HepG2 (cell line): ENCODE measurements around the gene ZNF17. TPM values are rescaled to one million over a fixed set of nuclear protein-coding genes. Genes with fewer than 3 reads are reported as not detected.
A peak's percentile ranks its signal among the peaks of the same experiment; 100 is the strongest.

Experiments used
- ATAC-seq: fragments of 200-7000 bp; cut with Tn5 transposase; 3 replicates; pipeline ENCODE4 v1.9.1; 2020; ENCODE audit warnings: mild to moderate bottlenecking, moderate library complexity
- BruUV-seq: library from RNA; stranded (reverse); fragments of 400-500 nt; replicated peaks from 2 replicates; lab custom pipeline; 2021; lab: Mats Ljungman, UMichigan
- CTCF ChIA-PET: fragments of 300-600 bp; formaldehyde crosslinking; extraction: SDS; loops from one replicate; lab custom pipeline; 2021; ENCODE audit warnings: low total read pairs, inconsistent platforms, low intra/inter-chr PET ratio; lab: Yijun Ruan, JAX
- POLR2A ChIA-PET: fragments of 350-600 bp; sonication (Branson Sonifier 250); formaldehyde crosslinking; loops from one replicate; lab custom pipeline; 2020; ENCODE audit warnings: antibody characterized with exemption, inconsistent platforms; lab: Yijun Ruan, JAX
- DNase-seq: peaks from one replicate; pipeline ENCODE4 v3.0.0-alpha.2; 2015; ENCODE audit warnings: low spot score
- FAIRE-seq: peaks from 3 replicates; lab custom pipeline; 2011; peaks lifted over from hg19 to GRCh38; lab: Jason Lieb, UNC
- H2AFZ ChIP-seq: one replicate; pipeline ENCODE4 v1.6.1; 2011; ENCODE audit warnings: low read length, inconsistent platforms
- H3K27ac ChIP-seq: fragments of 300-600 bp; 3 replicates; pipeline ENCODE4 v1.8.0; 2011; ENCODE audit warnings: mixed run types, mild to moderate bottlenecking, mixed read lengths, low read length, inconsistent platforms; ENCODE audit not compliant: insufficient read depth; ENCODE audit errors: extremely low read length
- H3K27me3 ChIP-seq, 2 experiments: fragments of 200-600 bp in 1 of 2; 2 replicates in 1 of 2; 3 replicates in 1 of 2; pipeline versions ENCODE4 v1.6.0 to v1.8.0; 2011; ENCODE audit warnings: low read length in 2 of 2, mild to moderate bottlenecking in 2 of 2, moderate library complexity in 2 of 2, inconsistent platforms in 1 of 2; ENCODE audit not compliant: insufficient read depth in 2 of 2, control insufficient read depth in 1 of 2
- H3K36me3 ChIP-seq, 2 experiments: fragments of 200-600 bp in 1 of 2; replicated peaks in 1 of 2; 2 replicates in 1 of 2; 3 replicates in 1 of 2; pipeline versions ENCODE4 v1.5.1 to v1.8.0; 2011; ENCODE audit warnings: low read length in 2 of 2, inconsistent platforms in 1 of 2; ENCODE audit not compliant: insufficient read depth in 2 of 2, control insufficient read depth in 1 of 2
- H3K4me1 ChIP-seq: 2 replicates; pipeline ENCODE4 v1.5.1; 2012; ENCODE audit warnings: low read length, inconsistent platforms; ENCODE audit not compliant: insufficient read depth
- H3K4me2 ChIP-seq: 2 replicates; pipeline ENCODE4 v1.6.0; 2011; ENCODE audit warnings: low read depth, low read length, inconsistent platforms
- H3K4me3 ChIP-seq, 3 experiments: fragments of 200-600 bp in 1 of 3; sonication (generic), shearing (Covaris generic) in 1 of 3; replicated peaks in 1 of 3; 2 replicates each; pipeline ENCODE4 v1.5.1; 2011 to 2016; ENCODE audit warnings: low read length in 3 of 3, inconsistent platforms in 2 of 3, low read depth in 2 of 3, mild to moderate bottlenecking in 2 of 3, control low read depth in 1 of 3, mixed read lengths in 1 of 3; ENCODE audit not compliant: insufficient read depth in 1 of 3
- H3K79me2 ChIP-seq: one replicate; pipeline ENCODE4 v1.6.1; 2011; ENCODE audit warnings: low read length, inconsistent platforms; ENCODE audit not compliant: insufficient read depth
- H3K9ac ChIP-seq: 2 replicates; pipeline ENCODE4 v1.6.0; 2011; ENCODE audit warnings: mild to moderate bottlenecking, low read depth, low read length, inconsistent platforms; ENCODE audit not compliant: insufficient read depth
- H3K9me3 ChIP-seq: 2 replicates; pipeline ENCODE4 v1.5.1; 2012; ENCODE audit warnings: mild to moderate bottlenecking, low read length
- H4K20me1 ChIP-seq: 2 replicates; pipeline ENCODE4 v1.6.0; 2011; ENCODE audit warnings: inconsistent platforms, mild to moderate bottlenecking, low read length, moderate library complexity; ENCODE audit not compliant: insufficient read depth
- CTCF ChIP-seq: sonication (generic); formaldehyde crosslinking; IDR thresholded peaks from 2 replicates; pipeline ENCODE4 v1.5.0; 2020; ENCODE audit warnings: mild to moderate bottlenecking, missing genetic modification reagents, moderate library complexity
- ELF1 ChIP-seq: sonication (generic); formaldehyde crosslinking; IDR thresholded peaks from 2 replicates; pipeline ENCODE4 v1.4.0; 2020; ENCODE audit warnings: missing genetic modification reagents
- GRHL1 ChIP-seq: sonication (generic); formaldehyde crosslinking; conservative IDR thresholded peaks from 2 replicates; pipeline ENCODE4 v1.8.0; 2022; ENCODE audit warnings: missing genetic modification reagents
- KAT8 ChIP-seq: IDR thresholded peaks from 2 replicates; pipeline ENCODE4 v1.6.1; 2016; ENCODE audit warnings: missing genetic modification reagents, missing compliant biosample characterization
- KDM1A ChIP-seq: IDR thresholded peaks from 2 replicates; pipeline ENCODE4 v1.6.1; 2016; ENCODE audit warnings: missing compliant biosample characterization
- MAZ ChIP-seq, 2 experiments: sonication (generic) in 1 of 2; formaldehyde crosslinking in 1 of 2; IDR thresholded peaks; 2 replicates each; pipeline versions ENCODE4 v1.5.0 to v1.6.1; 2012 to 2020; ENCODE audit warnings: low read depth in 2 of 2, mild to moderate bottlenecking in 2 of 2, borderline replicate concordance in 1 of 2, improper control_type of control experiment in 1 of 2, low read length in 1 of 2, missing genetic modification reagents in 1 of 2, moderate library complexity in 1 of 2
- NONO ChIP-seq, 2 experiments: fragments of 450-650 bp in 1 of 2; sonication (generic) in 1 of 2; formaldehyde crosslinking in 1 of 2; IDR thresholded peaks in 1 of 2; conservative IDR thresholded peaks in 1 of 2; 2 replicates each; pipeline versions ENCODE4 v1.6.1 to v1.8.0; 2017 to 2022; ENCODE audit warnings: mild to moderate bottlenecking in 1 of 2, missing genetic modification reagents in 1 of 2, moderate library complexity in 1 of 2
- PTBP1 ChIP-seq: fragments of 200-400 bp; formaldehyde crosslinking; IDR thresholded peaks from 2 replicates; pipeline ENCODE4 v1.6.1; 2018; ENCODE audit warnings: low read length, low read depth; ENCODE audit not compliant: poor library complexity, severe bottlenecking
- RAD21 ChIP-seq: fragments of 450-650 bp; formaldehyde crosslinking; IDR thresholded peaks from 2 replicates; pipeline ENCODE4 v1.5.0; 2020; ENCODE audit warnings: mild to moderate bottlenecking
- SMARCC2 ChIP-seq: fragments of 450-650 bp; IDR thresholded peaks from 2 replicates; pipeline ENCODE4 v1.6.1; 2017; ENCODE audit warnings: antibody characterized with exemption, mild to moderate bottlenecking
- SMC3 ChIP-seq: IDR thresholded peaks from 2 replicates; pipeline ENCODE4 v1.6.1; 2011; ENCODE audit warnings: low read length, improper control_type of control experiment
- SNRNP70 ChIP-seq: fragments of 200-400 bp; formaldehyde crosslinking; IDR thresholded peaks from 2 replicates; pipeline ENCODE4 v1.6.1; 2017; ENCODE audit warnings: mild to moderate bottlenecking, low read depth, low read length, moderate library complexity
- STAG1 ChIP-seq: sonication (generic); formaldehyde crosslinking; IDR thresholded peaks from 2 replicates; pipeline ENCODE4 v1.4.0; 2020; ENCODE audit warnings: missing genetic modification reagents
- THAP11 ChIP-seq: IDR thresholded peaks from 2 replicates; pipeline ENCODE4 v1.6.1; 2016; ENCODE audit warnings: missing biosample characterization, missing genetic modification reagents
- ZEB1 ChIP-seq: IDR thresholded peaks from 2 replicates; pipeline ENCODE4 v1.6.1; 2012; ENCODE audit warnings: mild to moderate bottlenecking, low read depth, inconsistent platforms; ENCODE audit not compliant: insufficient replicate concordance
- ZNF343 ChIP-seq: sonication (generic); formaldehyde crosslinking; IDR thresholded peaks from 2 replicates; pipeline ENCODE4 v1.4.0; 2020; ENCODE audit warnings: mild to moderate bottlenecking, missing genetic modification reagents
- ZNF503 ChIP-seq: sonication (generic); formaldehyde crosslinking; IDR thresholded peaks from 2 replicates; pipeline ENCODE4 v1.4.0; 2020; ENCODE audit warnings: missing genetic modification reagents
- ZNF660 ChIP-seq: sonication (generic); formaldehyde crosslinking; IDR thresholded peaks from 2 replicates; pipeline ENCODE4 v1.5.1; 2020; ENCODE audit warnings: mild to moderate bottlenecking, low read depth, missing genetic modification reagents, borderline replicate concordance
- WGBS: methylation state at CpG from one replicate; pipeline ENCODE4 v1.1.6; 2017; ENCODE audit warnings: low lambda C conversion rate; 5-methylcytosine and 5-hydroxymethylcytosine counted together
- in situ Hi-C: cut with HindIII; loops from 2 replicates; pipeline ENCODE4 v1.10.0; 2017; ENCODE audit warnings: low pct_unique_long_range_greater_than_20kb; ENCODE audit not compliant: extremely low pct_ligation_motif_present
- intact Hi-C: fragments of 100-400 bp; cut with micrococcal nuclease; formaldehyde crosslinking; loops from one replicate; pipeline ENCODE4 v1.10.0; 2022; ENCODE audit not compliant: unreplicated experiment
- polyA plus RNA-seq, 8 experiments: library from polyadenylated mRNA; depleted of rRNA in 3 of 8; stranded (reverse) in 7 of 8; unstranded in 1 of 8; fragments of >200 nt; fragmentation: Illumina TruSeq in 4 of 8; extraction: Trizol in 4 of 8; gene quantifications; 2 replicates each; pipeline versions ENCODE4 v1.2.1 to v1.2.3, GENCODE V29; 2011 to 2016; ENCODE audit warnings: low read depth in 4 of 8, missing spikeins in 1 of 8, mixed read lengths in 1 of 8; ENCODE audit not compliant: insufficient read depth in 1 of 8
- total RNA-seq, 5 experiments: library from RNA; depleted of rRNA; stranded (reverse); fragments of >200 nt; fragmentation: Illumina TruSeq; extraction: Trizol; gene quantifications; 2 replicates each; pipeline ENCODE4 v1.2.3, GENCODE V29; 2016; ENCODE audit warnings: low read depth in 1 of 5

The ZNF17 gene
- total and polyA plus RNA-seq, 2 of the 13 experiments (the other 11 are each of a cell fraction or from before 2014, with no cell fraction given): 3.7 to 10.1 TPM

- Histone ChIP-seq H2AFZ (no peak overlapping the region), H3K4me1 (no peaks in the 10 kb centered on the region), H3K27ac (no peak overlapping the region), H3K9ac (no peak overlapping the region), H3K9me3 (no peaks in the 10 kb centered on the region), H4K20me1 (no peaks in the 10 kb centered on the region), H3K36me3 (peaks cover 0 to 3% of the 10 kb centered on the region in 2 experiments; a peak in 2 of 5 replicates), H3K4me3 (no peak overlapping the region), H3K27me3 (no peaks in the 10 kb centered on the region), H3K4me2 (no peak overlapping the region), H3K79me2 (peaks cover 4% of the 10 kb centered on the region)
- FAIRE-seq (peak; percentile 79), ATAC-seq (peak; percentile 96), DNase-seq (peak; percentile 57)
- intact Hi-C loops (loop anchor here (5.0 kb wide), 1 partner anchor 436 kb away; no protein-coding TSS in a partner anchor), in situ Hi-C loops (no loop called here)
- BruUV-seq: no TSS peak
- POLR2A ChIA-PET: no interaction called here
- WGBS: 57% methylated on average over 5 of the region's 5 CpGs
- CTCF ChIA-PET: interaction anchor here (1.3 kb wide), 1 partner anchor 689 kb away, joined by 6 read pairs; no protein-coding TSS in a partner anchor
- 0 out of 2 replicates have a peak, but pooled peaks have one; percentile 12 for TF ChIP-seq KAT8 (CRISPR knock-in tag)
- TF ChIP-seq STAG1 (CRISPR knock-in tag): peak; percentile 91
- peak; percentile 74 for TF ChIP-seq RAD21
- no peak for TF ChIP-seq NONO (IDR thresholded peaks at IDR 0.05)
- peak; percentile 21; the same call in 1 of the 2 replicates for TF ChIP-seq NONO (CRISPR knock-in tag; conservative IDR thresholded peaks at IDR 0.05)
- TF ChIP-seq SNRNP70: no peak
- no peak for TF ChIP-seq SMARCC2
- TF ChIP-seq THAP11 (CRISPR knock-in tag): peak; percentile 79; the same call in 1 of the 2 replicates
- TF ChIP-seq ZNF503 (CRISPR knock-in tag): no peak
- no peak for TF ChIP-seq ZNF660 (CRISPR knock-in tag)
- TF ChIP-seq PTBP1: no peak
- TF ChIP-seq KDM1A (CRISPR knock-in tag): no peak
- TF ChIP-seq SMC3: peak; percentile 72
- TF ChIP-seq MAZ (IDR thresholded peaks at IDR 0.05; ENCODE audit: borderline replicate concordance, low read depth, low read length): no peak
- no peak for TF ChIP-seq MAZ (CRISPR knock-in tag; IDR thresholded peaks at IDR 0.05; ENCODE audit: low read depth)
- no peak for TF ChIP-seq GRHL1 (CRISPR knock-in tag)
- no peak for TF ChIP-seq ZEB1
- peak; percentile 83 for TF ChIP-seq CTCF (CRISPR knock-in tag)
- no peak for TF ChIP-seq ZNF343 (CRISPR knock-in tag)
- TF ChIP-seq ELF1 (CRISPR knock-in tag): no peak
Measured at GRCh38 chr19:57465680-57466381, 54.9 kb downstream of the ZNF17 start.
